ENCODE measurements around the gene NDFIP1. TPM values are rescaled to one million over a fixed set of nuclear protein-coding genes. Genes with fewer than 3 reads are reported as not detected.
A peak's percentile ranks its signal among the peaks of the same experiment; 100 is the strongest.

The NDFIP1 gene
- total RNA-seq, 1 experiment from 2014 or later, result 37.8 TPM

DNA sequence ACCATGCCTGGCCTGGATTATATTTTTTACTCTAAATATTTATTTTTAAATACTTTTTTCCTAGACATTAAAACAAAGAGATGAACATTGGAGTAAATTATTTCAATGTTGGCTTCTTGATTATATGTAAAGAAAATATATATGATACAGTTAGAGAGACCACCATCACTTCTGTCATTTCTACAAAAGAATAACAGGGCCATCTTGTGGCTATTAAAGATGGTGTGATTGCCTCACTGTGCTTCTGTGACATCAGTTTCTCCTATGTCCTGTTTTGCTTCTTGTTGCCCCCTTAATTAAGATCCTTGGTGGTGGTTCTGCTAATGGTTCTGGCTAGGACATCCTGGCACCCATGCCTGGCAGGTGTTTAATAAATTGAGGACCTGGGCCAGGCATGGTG, 32.9 kb downstream of the NDFIP1 start:
- ATAC-seq, result no peak
- H3K9me2 ChIP-seq (ENCODE audit: insufficient read depth), result no peaks in the 10 kb centered on the region
- ChIA-PET POLR2A (no interaction called here), CTCF (interaction anchor here (1.0 to 3.3 kb wide), 3 partner anchors 128 to 150 kb away, joined by 3 to 39 read pairs (median 14); partner anchors contain the start of gene GNPDA1), RAD21 (ENCODE audit: low non-redundant PET in 1 of 2, low total read pairs in 2 of 2, uncharacterized antibody in 2 of 2, unreplicated experiment in 2 of 2) (no interaction called here)
- BruUV-seq (replicated peaks), result no TSS peak
- H3K4me3 ChIP-seq (replicated peaks in 1 of 2; ENCODE audit: low read depth in 1 of 2, low read length in 2 of 2), result no peak overlapping the region
- H3K79me2 ChIP-seq (ENCODE audit: insufficient read depth, low read length), result peaks cover 4% of the 10 kb centered on the region; the same call in 1 of the 2 replicates
- H3K36me3 ChIP-seq (ENCODE audit: control insufficient read depth in 1 of 2, insufficient read depth in 2 of 2, low read length in 2 of 2), result peaks cover 4 to 6% of the 10 kb centered on the region in 2 experiments; a peak in 3 of 4 replicates
- H3K9me3 ChIP-seq (ENCODE audit: control insufficient read depth in 1 of 2, insufficient read depth in 1 of 2, low read depth in 1 of 2, low read length in 2 of 2), result no peaks in the 10 kb centered on the region
- DNase-seq (ENCODE audit: low read depth, low spot score), result no peak
- no peak overlapping the region for H3K9ac ChIP-seq (ENCODE audit: low read length)
- H3K4me1 ChIP-seq (ENCODE audit: control insufficient read depth in 1 of 2, insufficient read depth in 2 of 2, low read length in 2 of 2), result no peaks in the 10 kb centered on the region
- no peak overlapping the region for H3K27ac ChIP-seq (ENCODE audit: low read depth, low read length)
- H4K20me1 ChIP-seq (ENCODE audit: insufficient read depth), result no peaks in the 10 kb centered on the region
- no peaks in the 10 kb centered on the region for H3K27me3 ChIP-seq (ENCODE audit: insufficient read depth, low read length)
- H2AFZ ChIP-seq (ENCODE audit: low read depth, low read length, poor library complexity, severe bottlenecking), result no peak overlapping the region
- TF ChIP-seq ELF1 (IDR thresholded peaks at IDR 0.05; ENCODE audit: borderline replicate concordance, low read depth) (no peak), POLR2AphosphoS5 (IDR thresholded peaks at IDR 0.05; ENCODE audit: low read depth, low read length) (no peak), SIN3A (IDR thresholded peaks at IDR 0.05; ENCODE audit: low read depth) (no peak), TCF7L2 (IDR thresholded peaks at IDR 0.05; ENCODE audit: borderline replicate concordance, extremely low read depth, insufficient read depth, insufficient read length) (no peak), RAD21 (IDR thresholded peaks at IDR 0.05; ENCODE audit: low read depth) (peak; percentile 60), EZH2 (IDR thresholded peaks at IDR 0.05) (no peak), SP1 (IDR thresholded peaks at IDR 0.05; ENCODE audit: low read depth) (no peak), CEBPB (IDR thresholded peaks at IDR 0.05; ENCODE audit: low read depth) (no peak), EZH2phosphoT487 (IDR thresholded peaks at IDR 0.05; ENCODE audit: borderline replicate concordance) (no peak), SRF (IDR thresholded peaks at IDR 0.05; ENCODE audit: low read depth) (no peak), FOSL1 (IDR thresholded peaks at IDR 0.05; ENCODE audit: low read depth) (no peak), EGR1 (IDR thresholded peaks at IDR 0.05; ENCODE audit: low read depth) (no peak), JUND (IDR thresholded peaks at IDR 0.05) (no peak)
- TF ChIP-seq, protein P1, sequence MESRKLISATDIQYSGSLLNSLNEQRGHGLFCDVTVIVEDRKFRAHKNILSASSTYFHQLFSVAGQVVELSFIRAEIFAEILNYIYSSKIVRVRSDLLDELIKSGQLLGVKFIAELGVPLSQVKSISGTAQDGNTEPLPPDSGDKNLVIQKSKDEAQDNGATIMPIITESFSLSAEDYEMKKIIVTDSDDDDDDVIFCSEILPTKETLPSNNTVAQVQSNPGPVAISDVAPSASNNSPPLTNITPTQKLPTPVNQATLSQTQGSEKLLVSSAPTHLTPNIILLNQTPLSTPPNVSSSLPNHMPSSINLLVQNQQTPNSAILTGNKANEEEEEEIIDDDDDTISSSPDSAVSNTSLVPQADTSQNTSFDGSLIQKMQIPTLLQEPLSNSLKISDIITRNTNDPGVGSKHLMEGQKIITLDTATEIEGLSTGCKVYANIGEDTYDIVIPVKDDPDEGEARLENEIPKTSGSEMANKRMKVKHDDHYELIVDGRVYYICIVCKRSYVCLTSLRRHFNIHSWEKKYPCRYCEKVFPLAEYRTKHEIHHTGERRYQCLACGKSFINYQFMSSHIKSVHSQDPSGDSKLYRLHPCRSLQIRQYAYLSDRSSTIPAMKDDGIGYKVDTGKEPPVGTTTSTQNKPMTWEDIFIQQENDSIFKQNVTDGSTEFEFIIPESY (IDR thresholded peaks at IDR 0.05; ENCODE audit: extremely low read depth, insufficient replicate concordance, low read length), result no peak
- TF ChIP-seq, protein P2, sequence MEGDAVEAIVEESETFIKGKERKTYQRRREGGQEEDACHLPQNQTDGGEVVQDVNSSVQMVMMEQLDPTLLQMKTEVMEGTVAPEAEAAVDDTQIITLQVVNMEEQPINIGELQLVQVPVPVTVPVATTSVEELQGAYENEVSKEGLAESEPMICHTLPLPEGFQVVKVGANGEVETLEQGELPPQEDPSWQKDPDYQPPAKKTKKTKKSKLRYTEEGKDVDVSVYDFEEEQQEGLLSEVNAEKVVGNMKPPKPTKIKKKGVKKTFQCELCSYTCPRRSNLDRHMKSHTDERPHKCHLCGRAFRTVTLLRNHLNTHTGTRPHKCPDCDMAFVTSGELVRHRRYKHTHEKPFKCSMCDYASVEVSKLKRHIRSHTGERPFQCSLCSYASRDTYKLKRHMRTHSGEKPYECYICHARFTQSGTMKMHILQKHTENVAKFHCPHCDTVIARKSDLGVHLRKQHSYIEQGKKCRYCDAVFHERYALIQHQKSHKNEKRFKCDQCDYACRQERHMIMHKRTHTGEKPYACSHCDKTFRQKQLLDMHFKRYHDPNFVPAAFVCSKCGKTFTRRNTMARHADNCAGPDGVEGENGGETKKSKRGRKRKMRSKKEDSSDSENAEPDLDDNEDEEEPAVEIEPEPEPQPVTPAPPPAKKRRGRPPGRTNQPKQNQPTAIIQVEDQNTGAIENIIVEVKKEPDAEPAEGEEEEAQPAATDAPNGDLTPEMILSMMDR (IDR thresholded peaks at IDR 0.05 in 2 of 3, conservative IDR thresholded peaks at IDR 0.05 in 1 of 3; ENCODE audit: borderline replicate concordance in 1 of 3, insufficient read depth in 1 of 3, low read depth in 2 of 3, low read length in 2 of 3), result peak in 2 of 3 experiments; percentile 24 to 48; a peak in 2 of 6 replicates
- TF ChIP-seq, protein P3, sequence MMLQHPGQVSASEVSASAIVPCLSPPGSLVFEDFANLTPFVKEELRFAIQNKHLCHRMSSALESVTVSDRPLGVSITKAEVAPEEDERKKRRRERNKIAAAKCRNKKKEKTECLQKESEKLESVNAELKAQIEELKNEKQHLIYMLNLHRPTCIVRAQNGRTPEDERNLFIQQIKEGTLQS (IDR thresholded peaks at IDR 0.05), result no peak
- TF ChIP-seq, protein P4, sequence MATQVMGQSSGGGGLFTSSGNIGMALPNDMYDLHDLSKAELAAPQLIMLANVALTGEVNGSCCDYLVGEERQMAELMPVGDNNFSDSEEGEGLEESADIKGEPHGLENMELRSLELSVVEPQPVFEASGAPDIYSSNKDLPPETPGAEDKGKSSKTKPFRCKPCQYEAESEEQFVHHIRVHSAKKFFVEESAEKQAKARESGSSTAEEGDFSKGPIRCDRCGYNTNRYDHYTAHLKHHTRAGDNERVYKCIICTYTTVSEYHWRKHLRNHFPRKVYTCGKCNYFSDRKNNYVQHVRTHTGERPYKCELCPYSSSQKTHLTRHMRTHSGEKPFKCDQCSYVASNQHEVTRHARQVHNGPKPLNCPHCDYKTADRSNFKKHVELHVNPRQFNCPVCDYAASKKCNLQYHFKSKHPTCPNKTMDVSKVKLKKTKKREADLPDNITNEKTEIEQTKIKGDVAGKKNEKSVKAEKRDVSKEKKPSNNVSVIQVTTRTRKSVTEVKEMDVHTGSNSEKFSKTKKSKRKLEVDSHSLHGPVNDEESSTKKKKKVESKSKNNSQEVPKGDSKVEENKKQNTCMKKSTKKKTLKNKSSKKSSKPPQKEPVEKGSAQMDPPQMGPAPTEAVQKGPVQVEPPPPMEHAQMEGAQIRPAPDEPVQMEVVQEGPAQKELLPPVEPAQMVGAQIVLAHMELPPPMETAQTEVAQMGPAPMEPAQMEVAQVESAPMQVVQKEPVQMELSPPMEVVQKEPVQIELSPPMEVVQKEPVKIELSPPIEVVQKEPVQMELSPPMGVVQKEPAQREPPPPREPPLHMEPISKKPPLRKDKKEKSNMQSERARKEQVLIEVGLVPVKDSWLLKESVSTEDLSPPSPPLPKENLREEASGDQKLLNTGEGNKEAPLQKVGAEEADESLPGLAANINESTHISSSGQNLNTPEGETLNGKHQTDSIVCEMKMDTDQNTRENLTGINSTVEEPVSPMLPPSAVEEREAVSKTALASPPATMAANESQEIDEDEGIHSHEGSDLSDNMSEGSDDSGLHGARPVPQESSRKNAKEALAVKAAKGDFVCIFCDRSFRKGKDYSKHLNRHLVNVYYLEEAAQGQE (IDR thresholded peaks at IDR 0.05; ENCODE audit: low read depth), result no peak
- TF ChIP-seq, protein P5, sequence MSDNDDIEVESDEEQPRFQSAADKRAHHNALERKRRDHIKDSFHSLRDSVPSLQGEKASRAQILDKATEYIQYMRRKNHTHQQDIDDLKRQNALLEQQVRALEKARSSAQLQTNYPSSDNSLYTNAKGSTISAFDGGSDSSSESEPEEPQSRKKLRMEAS (IDR thresholded peaks at IDR 0.05), result no peak
- intact Hi-C loops (cut with micrococcal nuclease), result loop anchor here (5.0 to 10.0 kb wide), 2 partner anchors 254 to 477 kb away; no protein-coding TSS in a partner anchor
- H3K4me2 ChIP-seq (ENCODE audit: low read length), result no peak overlapping the region

All from HCT116 (cell line).